Measurements from ENCODE around the gene ABCC10. TPM values are rescaled to one million over a fixed set of nuclear protein-coding genes. Genes with fewer than 3 reads are reported as not detected.

ABCC10 gene
- total RNA-seq, 1 donor from 2014 or later, result 43.2 TPM

GRCh38 chr6:43426928-43427405, 374 bp upstream of the ABCC10 start:
- no peaks in the 10 kb centered on the region for H3K27me3 Mint-ChIP-seq (ENCODE audit: low read depth)
- peaks cover 17% of the 10 kb centered on the region for H3K4me1 Mint-ChIP-seq (ENCODE audit: low read depth)
- DNase-seq (ENCODE audit: low spot score), result no peak
- H3K9me3 Mint-ChIP-seq (ENCODE audit: low read depth), result no peaks in the 10 kb centered on the region
- peak overlapping the region; percentile 97 for H3K4me3 Mint-ChIP-seq (ENCODE audit: unreplicated experiment)
- TF ChIP-seq, protein P1, sequence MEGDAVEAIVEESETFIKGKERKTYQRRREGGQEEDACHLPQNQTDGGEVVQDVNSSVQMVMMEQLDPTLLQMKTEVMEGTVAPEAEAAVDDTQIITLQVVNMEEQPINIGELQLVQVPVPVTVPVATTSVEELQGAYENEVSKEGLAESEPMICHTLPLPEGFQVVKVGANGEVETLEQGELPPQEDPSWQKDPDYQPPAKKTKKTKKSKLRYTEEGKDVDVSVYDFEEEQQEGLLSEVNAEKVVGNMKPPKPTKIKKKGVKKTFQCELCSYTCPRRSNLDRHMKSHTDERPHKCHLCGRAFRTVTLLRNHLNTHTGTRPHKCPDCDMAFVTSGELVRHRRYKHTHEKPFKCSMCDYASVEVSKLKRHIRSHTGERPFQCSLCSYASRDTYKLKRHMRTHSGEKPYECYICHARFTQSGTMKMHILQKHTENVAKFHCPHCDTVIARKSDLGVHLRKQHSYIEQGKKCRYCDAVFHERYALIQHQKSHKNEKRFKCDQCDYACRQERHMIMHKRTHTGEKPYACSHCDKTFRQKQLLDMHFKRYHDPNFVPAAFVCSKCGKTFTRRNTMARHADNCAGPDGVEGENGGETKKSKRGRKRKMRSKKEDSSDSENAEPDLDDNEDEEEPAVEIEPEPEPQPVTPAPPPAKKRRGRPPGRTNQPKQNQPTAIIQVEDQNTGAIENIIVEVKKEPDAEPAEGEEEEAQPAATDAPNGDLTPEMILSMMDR (IDR thresholded peaks at IDR 0.05), result no peak
- H3K27ac Mint-ChIP-seq (ENCODE audit: unreplicated experiment), result peak overlapping the region; percentile 97
- H3K36me3 Mint-ChIP-seq (ENCODE audit: low read depth), result peaks cover 2% of the 10 kb centered on the region

- DNase-seq (ENCODE audit: low spot score), result no peak
- TF ChIP-seq, protein P1 (IDR thresholded peaks at IDR 0.05), result no peak
- H3K4me3 Mint-ChIP-seq (ENCODE audit: unreplicated experiment), result peak overlapping the region; percentile 97
- H3K4me1 Mint-ChIP-seq (ENCODE audit: low read depth), result peaks cover 17% of the 10 kb centered on the region
- no peaks in the 10 kb centered on the region for H3K27me3 Mint-ChIP-seq (ENCODE audit: low read depth)
- peaks cover 4% of the 10 kb centered on the region for H3K36me3 Mint-ChIP-seq (ENCODE audit: low read depth)
- peak overlapping the region; percentile 97 for H3K27ac Mint-ChIP-seq (ENCODE audit: unreplicated experiment)
- H3K9me3 Mint-ChIP-seq (ENCODE audit: low read depth), result no peaks in the 10 kb centered on the region
These were observed 800 bp downstream of the ABCC10 start for GRCh38 chr6:43428112-43428570.

- TF ChIP-seq, protein P1 (IDR thresholded peaks at IDR 0.05), result no peak
- no peak for DNase-seq (ENCODE audit: low spot score)
- Mint-ChIP-seq H3K27me3 (ENCODE audit: low read depth) (no peaks in the 10 kb centered on the region), H3K9me3 (ENCODE audit: low read depth) (no peaks in the 10 kb centered on the region), H3K27ac (ENCODE audit: unreplicated experiment) (peak overlapping the region; percentile 67), H3K4me1 (ENCODE audit: low read depth) (peaks cover 17% of the 10 kb centered on the region), H3K4me3 (ENCODE audit: unreplicated experiment) (peak overlapping the region; percentile 97), H3K36me3 (ENCODE audit: low read depth) (peaks cover 4% of the 10 kb centered on the region)
These were observed 1.5 kb downstream of the ABCC10 start for GRCh38 chr6:43428874-43429273.

GRCh38 chr6:43432009-43432945, 4.9 kb downstream of the ABCC10 start:
- Mint-ChIP-seq H3K9me3 (ENCODE audit: low read depth) (no peaks in the 10 kb centered on the region), H3K4me3 (ENCODE audit: unreplicated experiment) (no peak overlapping the region), H3K4me1 (ENCODE audit: low read depth) (peaks cover 31% of the 10 kb centered on the region), H3K27me3 (ENCODE audit: low read depth) (no peaks in the 10 kb centered on the region), H3K36me3 (ENCODE audit: low read depth) (peaks cover 4% of the 10 kb centered on the region), H3K27ac (ENCODE audit: unreplicated experiment) (no peak overlapping the region)
- TF ChIP-seq, protein P1 (IDR thresholded peaks at IDR 0.05), result no peak
- DNase-seq (ENCODE audit: low spot score), result no peak

DNA sequence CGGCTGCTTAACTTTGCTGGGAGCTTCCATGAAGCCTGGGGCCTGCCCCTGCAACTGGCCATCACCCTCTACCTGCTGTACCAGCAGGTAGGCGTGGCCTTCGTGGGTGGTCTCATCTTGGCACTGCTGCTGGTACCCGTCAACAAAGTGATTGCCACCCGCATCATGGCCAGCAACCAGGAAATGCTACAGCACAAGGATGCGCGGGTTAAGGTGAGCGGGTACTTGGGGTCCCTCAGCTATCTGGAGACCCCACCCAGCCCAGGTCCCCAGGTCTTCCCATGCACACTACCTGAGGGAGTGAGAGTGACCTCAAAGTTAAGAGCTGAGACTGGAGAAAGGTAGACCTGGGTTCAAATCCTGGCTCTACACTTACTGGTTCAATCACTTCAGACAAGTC, 5.8 kb downstream of the ABCC10 start:
- Mint-ChIP-seq H3K4me3 (ENCODE audit: unreplicated experiment) (no peak overlapping the region), H3K4me1 (ENCODE audit: low read depth) (peaks cover 32% of the 10 kb centered on the region), H3K9me3 (ENCODE audit: low read depth) (no peaks in the 10 kb centered on the region), H3K36me3 (ENCODE audit: low read depth) (peaks cover 6% of the 10 kb centered on the region), H3K27me3 (ENCODE audit: low read depth) (no peaks in the 10 kb centered on the region), H3K27ac (ENCODE audit: unreplicated experiment) (no peak overlapping the region)
- DNase-seq (ENCODE audit: low spot score), result no peak
- TF ChIP-seq, protein P1 (IDR thresholded peaks at IDR 0.05), result no peak
